GM21576 (cell line): ENCODE data around the gene C11orf68.
"Not testable (repeated sequence)": the region's sequence is repeated elsewhere in the genome, so short reads cannot be mapped to it uniquely, and the experiment has no call there.

Source experiments
- ATAC-seq: cut with Tn5 transposase; IDR thresholded peaks from one replicate; pipeline ENCODE4 v1.9.1; 2021; ENCODE audit warnings: mild to moderate bottlenecking, moderate library complexity; ENCODE audit not compliant: unreplicated experiment

The C11orf68 gene

DNA sequence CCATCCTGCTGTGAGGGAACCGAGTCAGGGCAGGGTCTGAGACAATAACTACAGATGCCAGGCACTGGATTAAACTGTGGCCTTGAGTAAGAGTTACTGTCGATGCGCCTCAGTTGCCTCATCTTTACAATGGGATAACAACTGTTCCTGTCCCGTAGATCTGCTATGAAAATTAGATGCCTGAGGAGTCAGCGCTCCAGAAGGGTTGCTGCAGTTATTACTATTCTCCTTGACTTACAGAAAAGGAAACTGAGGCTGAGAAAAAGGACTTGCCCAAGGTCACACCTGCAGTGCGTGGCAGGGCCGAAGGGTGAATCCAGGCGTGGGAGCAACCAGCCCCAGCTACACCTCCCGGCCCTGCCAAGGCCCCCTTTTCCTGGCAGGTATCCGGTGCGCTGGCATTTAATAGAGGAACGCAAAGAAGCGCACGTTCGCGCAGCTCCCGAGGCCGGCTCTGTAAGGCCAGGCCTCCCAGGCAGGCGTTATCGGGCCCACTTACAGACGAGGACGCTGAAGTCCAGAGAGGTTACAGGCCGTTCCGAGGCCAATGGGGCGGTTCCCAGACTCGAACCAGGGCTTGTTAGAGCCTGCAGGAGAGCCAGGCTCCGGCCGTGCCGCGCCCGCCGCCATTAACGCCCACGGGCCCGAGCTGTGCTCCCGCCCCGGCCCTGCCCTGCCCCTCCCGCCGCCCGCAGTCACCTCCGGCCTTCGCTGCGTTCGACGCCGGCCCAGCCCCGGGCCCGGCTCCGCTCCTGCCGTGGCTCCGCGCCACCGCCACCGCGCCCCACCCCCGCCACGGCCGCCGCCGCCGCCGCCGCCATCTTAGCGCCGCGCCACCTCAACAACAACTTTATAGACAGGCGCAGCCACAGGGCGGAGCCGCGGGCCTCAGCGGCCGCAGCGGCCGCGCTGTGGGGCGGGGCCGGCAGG is at the start of gene C11orf68:
Gene C11orf68, minus strand, starts transcription at position 852 of the 930 bp plus-strand sequence. Its CDS starts 31 bp downstream, at position 821.
- ATAC-seq: peak; percentile 42

DNA sequence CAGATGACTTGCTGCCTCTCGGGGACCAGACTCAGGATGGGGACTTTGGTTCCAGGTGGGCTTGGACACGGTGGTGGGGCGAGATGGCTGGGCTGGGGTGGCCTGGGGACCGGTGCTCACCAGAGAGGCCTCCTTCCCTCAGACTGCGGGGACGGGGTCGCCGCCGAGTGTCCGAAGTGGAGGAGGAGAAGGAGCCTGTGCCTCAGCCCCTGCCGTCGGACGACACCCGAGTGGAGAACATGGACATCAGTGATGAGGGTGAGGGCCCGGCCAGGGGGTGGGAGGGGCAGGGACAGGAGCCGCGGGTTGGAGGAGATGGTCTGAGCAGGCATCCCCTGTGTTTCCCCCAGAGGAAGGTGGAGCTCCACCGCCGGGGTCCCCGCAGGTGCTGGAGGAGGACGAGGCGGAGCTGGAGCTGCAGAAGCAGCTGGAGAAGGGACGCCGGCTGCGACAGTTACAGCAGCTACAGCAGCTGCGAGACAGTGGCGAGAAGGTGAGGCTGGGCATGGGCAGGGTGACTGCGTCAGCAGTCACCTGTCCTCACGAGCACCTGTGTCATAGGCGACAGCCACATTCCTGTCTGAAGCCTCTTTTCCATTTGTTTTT is 48.6 kb upstream of the C11orf68 start:
- ATAC-seq: no peak

DNA sequence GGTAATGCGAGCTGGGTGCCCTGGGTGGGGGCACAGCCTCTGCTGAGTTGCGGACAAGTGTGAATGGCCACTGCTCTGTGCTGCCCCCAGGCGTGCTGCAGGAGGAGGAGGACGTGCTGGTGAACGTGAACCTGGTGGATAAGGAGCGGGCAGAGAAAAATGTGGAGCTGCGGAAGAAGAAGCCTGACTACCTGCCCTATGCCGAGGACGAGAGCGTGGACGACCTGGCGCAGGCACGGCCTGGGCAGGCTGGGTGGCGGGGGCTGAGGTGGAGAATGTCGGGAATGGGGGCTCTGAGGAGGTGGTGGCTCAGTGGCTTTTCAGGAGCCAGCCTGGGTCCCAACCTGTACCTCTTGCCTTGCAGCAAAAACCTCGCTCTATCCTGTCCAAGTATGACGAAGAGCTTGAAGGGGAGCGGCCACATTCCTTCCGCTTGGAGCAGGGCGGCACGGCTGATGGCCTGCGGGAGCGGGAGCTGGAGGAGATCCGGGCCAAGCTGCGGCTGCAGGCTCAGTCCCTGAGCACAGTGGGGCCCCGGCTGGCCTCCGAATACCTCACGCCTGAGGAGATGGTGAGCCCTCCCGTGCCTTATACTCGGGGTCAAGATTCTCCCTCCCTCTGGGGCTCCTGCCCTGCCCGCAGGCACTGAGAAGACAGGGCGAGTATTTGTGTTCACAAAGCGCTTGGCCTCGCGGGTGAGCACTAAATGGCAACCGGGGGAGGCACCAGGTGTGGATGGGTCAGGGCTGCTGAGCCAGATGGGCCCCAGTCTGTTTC is 47.3 kb upstream of the C11orf68 start:
- no peak for ATAC-seq

DNA sequence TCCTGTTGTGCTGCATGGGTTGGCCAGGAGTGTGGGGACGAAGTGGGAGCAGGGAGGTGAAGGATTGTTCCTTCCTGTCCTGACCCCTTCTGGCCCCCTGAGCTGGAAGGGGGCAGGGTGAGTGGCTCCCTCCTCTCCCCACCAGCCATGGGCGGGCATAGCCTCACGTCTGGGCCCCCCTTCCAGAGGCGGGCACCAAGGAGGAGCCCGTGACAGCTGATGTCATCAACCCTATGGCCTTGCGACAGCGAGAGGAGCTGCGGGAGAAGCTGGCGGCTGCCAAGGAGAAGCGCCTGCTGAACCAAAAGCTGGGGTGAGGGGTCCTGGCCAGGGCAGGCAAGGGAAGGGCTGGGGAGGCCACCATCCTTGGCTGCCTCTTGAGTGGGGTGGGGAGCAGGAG is 46.0 kb upstream of the C11orf68 start:
- ATAC-seq: no peak

DNA sequence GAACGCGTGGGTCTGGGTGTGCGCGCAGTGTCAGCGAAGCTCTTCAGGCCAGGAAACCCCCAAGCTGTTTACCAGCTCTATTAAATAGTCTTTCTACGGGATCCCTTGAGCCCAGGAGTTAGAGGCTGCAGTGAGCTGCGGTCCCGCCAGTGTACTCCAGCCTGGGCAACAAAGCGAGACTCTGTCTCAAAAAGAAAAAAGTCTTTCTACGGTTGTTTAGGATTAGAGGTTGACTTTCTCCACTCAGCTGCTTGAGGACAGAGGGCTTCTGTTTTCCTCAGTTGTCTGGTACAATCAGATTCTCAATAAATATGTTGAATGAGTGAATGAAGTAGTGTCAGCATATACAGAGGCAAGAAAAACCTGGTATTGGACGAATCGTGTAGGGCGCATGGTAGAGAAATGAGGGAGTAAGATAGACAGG is 43.3 kb upstream of the C11orf68 start:
- ATAC-seq: no peak

DNA sequence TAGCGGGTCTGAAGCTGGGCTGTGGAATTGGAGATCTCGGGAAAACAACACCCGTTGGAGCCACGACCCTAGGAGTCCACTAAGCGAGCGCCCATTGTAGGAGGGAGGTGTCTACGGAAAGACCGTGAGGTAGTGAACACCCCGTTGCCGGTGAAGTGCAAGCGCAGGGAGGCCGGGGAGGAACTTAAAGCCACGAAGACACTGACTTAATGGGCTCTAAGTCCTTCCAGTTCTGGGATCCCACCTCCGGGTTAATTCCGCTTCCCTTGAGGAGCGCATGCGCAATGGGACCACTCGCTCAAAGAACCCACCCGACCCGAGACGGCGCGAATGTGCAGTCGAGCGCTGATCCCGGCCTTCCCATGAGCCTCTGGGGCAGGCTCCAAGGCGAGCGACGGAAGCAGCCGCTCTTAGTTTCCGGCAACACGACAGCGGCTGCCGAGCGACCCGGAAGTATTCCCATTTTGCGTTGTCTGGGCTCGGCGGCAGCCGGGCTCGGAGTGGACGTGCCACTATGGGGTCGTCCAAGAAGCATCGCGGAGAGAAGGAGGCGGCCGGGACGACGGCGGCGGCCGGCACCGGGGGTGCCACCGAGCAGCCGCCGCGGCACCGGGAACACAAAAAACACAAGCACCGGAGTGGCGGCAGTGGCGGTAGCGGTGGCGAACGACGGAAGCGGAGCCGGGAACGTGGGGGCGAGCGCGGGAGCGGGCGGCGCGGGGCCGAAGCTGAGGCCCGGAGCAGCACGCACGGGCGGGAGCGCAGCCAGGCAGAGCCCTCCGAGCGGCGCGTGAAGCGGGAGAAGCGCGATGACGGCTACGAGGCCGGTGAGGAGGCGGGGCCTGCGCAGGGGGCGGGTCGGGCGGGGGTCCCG is 42.6 kb upstream of the C11orf68 start, which contains the start of gene SART1:
Gene SART1, plus strand, starts transcription at position 468 of the 874 bp plus-strand sequence. Its CDS starts 47 bp downstream, at position 515.
- peak; percentile 74 for ATAC-seq

DNA sequence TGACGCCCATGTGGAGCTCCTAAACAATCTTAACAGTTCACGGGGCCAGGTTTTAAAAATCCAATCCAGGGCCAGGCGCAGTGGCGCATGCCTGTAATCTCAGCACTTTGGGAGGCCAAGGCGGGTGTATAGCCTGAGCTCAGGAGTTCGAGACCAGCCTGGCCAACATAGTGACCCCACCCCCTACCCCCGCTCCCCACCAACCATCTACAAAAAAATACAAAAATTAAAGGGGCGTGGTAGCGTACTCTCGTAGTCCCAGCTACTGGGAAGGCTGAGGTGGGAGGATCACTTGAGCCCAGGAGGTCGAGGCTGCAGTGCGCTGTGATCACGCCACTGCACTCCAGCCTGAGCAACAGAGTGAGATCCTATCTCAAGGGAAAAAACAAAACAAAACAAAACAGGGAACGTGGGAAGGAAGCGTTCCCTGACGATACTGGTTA is 42.0 kb upstream of the C11orf68 start:
- no peak for ATAC-seq

DNA sequence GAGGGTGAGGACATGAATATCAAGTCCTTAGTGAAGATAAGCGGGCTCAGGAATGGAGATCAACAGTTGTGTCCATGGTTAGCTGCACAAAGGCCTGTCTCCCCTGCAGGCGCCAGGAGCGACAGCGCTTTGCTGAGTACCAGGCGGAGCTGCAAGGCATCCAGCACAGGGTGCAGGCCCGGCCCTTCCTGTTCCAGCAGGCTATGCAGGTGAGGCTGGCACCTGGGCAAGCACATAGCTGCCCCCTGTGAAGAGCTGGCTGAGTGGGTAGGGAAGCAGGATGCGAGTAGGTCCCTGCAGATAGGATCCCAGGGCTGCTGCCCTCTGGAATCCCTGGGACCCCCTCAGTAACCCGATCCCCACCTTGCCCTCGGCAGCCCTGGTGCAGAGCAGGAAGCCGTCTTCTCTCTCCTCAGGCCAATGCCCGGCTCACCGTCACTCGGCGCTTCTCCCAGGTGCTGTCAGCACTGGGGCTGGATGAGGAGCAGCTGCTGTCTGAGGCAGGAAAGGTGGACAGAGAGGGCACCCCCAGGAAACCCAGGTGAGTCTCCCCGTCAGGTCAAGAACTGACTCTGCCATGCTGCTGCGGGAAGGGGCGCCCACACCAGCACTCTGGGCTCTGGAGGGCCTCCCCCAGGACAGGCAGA is 40.0 kb upstream of the C11orf68 start:
- ATAC-seq: no peak

DNA sequence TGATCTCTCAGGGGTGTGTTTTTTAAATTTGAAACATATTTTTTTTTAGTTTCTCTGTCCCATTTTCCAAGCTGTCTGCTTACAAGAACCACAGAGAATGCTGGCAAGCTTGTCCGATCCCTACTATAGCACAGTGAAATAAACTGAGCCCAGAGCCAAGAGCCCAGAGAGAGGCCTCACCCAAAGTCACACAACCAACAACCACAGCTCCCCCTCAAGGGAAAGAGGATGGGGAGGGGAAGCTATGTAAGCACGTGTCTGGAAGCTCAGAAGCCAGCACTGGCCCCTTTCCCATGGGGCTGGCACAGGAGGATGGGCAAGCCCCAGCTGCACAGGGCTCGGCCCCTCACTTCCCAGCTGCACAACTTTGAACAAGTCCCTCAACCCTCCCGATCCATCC is 39.4 kb upstream of the C11orf68 start:
- ATAC-seq: no peak

DNA sequence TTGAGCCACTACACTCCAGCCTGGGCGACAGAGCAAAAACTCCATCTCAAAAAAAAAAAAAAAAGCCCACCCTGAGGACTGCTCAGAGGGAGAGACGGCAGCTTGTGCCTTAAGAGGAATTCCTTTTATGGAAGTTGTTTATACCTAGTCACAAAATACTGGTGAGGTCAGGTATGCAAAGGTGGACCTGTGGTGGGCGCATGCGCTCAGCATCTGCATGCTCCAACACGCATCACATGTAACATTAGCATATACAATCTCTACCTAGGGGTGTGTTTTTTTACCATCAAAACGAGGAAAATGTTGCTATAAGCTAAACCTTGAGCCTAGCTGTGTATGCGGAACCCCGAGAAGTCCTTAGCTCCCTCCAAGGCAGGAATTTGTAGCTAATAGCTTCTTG is 35.9 kb upstream of the C11orf68 start:
- ATAC-seq: no peak

DNA sequence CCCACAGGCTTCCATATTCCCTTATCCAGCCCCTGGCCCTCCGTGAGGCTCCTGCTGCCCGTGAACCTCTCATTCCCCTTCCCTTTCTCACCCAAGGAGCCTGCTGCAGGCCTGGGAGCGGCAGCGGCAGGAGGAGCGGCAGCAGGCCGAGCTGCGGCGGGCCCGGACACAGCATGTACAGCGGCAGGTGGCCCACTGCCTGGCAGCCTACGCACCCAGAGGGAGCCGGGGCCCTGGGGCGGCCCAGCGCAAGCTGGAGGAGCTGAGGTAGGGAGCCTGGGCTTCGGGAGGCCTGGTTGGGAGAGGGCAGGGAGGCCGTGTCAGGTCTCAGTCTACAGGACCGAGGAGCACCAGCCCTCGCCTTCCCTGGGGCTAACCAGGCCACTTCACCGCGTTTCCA is 34.6 kb upstream of the C11orf68 start:
- no peak for ATAC-seq

DNA sequence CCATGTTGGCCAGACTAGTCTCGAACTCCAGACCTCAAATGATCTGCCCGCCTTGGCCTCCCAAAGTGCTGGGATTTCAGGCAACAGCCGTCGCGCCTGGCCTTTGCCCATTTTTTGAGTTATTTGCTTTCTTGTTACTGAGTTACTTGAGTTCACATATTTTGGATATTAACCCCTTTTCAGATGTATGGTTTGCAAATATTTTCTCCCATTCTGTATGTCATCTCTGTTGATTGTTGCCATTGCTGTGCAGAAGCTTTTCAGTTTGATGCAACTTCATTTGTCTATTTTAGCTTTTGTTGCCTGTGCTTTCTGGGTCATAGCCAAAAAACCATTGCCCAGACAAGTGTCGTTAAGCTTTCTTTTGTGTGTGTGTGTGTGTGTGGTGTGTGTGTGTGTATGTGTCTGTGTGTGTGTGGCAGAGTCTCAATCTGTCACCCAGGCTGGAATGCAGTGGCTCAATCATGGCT is 33.2 kb upstream of the C11orf68 start:
- ATAC-seq: no peak

DNA sequence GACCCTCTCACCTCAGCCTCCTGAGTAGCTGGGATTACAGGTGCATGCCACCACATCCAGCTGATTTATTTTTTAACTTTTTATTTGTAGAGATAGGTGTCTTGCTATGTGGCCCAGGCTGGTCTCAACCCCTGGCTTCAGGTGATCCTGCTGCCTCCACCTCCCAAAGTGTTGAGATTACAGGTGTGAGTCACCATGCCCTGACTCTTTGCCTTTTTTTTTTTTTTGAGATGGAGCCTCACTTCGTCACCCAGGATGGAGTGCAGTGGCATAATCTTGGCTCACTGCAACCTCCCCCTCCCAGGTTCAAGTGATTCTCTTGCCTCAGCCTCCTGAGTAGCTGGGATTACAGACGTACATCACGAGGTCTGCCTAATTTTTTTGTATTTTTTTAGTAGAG is 32.8 kb upstream of the C11orf68 start:
- not testable (repeated sequence) for ATAC-seq

DNA sequence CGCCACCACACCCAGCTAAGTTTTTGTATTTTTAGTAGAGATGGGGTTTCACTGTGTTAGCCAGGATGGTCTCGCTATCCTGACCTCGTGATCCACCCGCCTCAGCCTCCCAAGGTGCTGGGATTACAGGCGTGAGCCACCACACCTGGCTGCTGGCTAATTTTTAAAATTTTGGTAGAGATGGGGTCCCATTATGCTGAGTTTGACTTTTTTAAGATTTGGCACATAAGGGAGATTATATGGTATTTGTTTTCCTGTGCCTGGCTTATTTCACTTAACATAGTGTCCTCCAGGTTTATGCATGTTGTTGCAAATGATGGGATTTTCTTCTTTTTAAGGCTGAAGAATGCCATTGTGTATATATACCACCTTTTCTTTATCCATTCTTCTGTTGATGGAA is 31.8 kb upstream of the C11orf68 start:
- not testable (repeated sequence) for ATAC-seq

DNA sequence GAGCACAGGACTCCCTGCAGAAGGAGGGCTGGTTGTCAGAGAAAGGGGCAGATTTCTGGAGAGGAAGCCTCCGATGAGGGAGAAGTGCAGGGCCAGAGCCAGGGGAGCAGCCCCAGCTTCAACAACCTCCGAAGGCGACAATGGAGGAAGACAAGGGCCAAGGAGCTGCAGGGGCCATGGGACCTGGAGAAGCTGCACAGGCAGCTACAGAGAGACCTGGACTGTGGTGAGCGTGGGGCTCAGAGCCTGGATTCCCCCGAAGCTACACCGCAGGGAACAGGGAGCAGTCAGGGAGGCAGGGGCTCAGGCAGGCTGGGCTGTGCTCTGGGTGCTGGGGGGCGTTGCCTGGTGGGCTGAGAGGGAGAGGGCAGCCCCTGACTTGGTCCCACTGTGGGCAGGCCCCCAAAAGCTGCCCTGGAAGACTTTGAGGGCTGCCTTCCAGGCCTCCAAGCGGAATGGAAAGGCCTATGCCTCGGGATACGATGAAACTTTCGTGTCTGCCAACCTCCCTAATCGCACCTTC is 28.8 kb upstream of the C11orf68 start:
- no peak for ATAC-seq

DNA sequence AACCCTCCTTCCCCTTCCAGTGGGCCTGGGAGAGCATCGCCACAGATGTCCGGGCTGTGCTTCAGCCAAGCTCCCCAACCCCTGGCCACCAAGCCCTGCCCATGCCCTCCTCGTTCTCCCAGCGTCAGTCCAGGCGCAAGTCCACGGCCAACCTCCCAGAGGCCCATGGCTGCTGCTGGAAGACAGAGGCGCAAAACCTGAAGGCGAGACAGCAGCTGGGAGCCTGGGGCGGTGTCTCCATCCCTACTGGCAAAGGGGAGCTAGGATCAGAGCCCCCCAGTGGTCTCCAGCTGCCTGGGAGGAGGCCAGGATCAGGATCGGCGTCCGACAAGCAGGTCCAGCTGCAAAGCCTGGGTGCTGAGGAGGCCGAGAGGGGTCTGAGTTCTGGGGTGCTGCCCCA is 28.3 kb upstream of the C11orf68 start:
- no peak for ATAC-seq

DNA sequence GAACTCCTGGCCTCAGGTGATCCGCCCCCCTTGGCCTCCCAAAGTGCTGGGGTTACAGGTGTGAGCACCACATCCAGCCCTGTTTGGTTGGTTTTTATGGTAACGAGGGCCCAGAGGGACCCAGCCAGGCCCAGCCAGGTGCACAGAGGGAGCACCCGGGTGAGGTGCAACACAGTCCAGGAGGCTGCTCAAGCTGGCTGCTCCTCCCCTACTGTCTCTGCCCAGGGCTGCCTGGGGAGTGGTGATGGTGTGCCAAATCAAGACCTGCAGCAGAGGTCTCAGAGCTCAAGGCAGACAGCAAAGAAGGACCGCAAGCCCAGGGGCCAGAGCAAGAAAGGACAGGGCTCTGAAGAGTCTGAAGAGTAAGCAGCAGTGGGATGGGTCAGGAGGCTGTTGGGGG is 27.8 kb upstream of the C11orf68 start:
- no peak for ATAC-seq

DNA sequence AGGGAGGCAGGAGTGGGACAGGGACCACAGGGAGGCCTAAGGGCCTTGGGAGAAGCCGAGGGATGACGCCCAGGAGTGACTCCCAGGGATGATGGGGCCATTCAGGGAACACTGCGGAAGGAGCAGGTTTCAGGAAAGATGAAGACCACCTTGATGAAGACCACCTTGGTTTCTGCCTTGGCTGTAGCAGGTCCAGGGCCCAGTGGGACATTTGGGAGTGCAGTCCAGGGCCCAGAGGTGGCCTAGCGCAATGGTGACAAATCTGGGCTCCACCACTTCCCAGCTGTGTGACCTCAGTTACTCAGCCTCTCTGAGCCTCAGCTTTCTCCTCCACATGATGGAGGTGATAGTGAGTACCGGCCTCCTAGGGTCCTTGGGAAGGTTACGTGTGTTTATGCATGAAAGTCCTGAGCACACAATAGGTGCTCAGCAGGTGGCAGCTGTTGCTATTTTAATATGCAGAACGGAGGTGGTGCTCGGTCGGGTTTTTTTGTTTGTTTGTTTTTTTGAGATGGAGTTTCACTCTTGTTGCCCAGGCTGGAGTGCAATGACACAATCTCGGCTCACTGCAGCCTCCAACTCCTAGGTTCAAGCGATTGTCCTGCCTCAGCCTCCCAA is 27.2 kb upstream of the C11orf68 start:
- ATAC-seq: no peak

DNA sequence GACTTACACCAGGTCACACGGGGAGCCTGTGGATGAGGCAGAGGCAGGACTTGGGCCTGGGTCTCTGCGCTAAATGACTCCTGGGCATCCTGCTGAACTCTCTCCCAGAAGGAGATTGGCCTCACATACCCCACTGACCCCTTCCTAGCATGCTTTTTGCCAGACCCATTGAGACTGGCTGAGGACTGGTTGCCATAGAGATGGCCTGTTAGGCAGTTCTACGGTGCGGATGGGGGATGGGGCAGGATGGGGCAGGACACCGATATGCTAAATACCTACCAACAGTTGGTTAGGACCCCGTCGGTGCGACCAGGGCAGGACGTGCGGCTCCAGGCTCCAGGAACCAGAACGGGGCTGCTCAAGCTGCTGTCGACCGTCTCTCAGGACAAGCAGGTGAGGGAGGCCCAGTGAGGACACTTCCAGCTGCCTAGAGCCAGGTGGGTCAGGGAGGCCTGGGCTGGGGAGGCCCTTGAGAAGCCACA is 26.6 kb upstream of the C11orf68 start, which contains the start of gene TSGA10IP:
Gene TSGA10IP, plus strand, starts transcription at position 51 of the 482 bp plus-strand sequence. Its CDS starts 196 bp downstream, at position 247.
- ATAC-seq: no peak
